Measurements from ENCODE around the gene TOM1L2.

DNA sequence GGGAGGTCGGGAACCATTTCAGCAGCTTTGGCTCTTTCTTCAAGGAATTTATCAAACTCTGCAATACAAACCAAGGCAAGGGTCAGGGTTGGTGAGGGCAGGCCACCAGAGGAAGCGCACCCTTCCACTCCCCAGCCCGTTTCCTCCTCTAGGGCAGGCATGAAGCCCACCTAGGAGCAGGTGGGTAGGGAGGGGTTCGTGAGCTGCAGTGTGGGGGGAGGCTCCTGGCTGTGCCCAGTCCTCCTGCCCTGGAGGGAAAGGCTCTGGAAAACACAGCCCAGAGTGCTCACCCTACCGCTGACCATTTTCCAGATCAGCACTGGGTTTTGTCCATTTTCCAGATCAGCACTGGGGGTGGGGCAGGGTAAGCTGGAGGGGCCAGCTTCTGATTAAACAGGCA lies 124.5 kb downstream of the TOM1L2 start:
- TF ChIP-seq POLR2AphosphoS5 (IDR thresholded peaks at IDR 0.05; ENCODE audit: low read depth, low read length) (no peak), TAF1 (IDR thresholded peaks at IDR 0.05; ENCODE audit: low read depth, low read length) (no peak), POLR2A (IDR thresholded peaks at IDR 0.05; ENCODE audit: low read depth, low read length) (no peak), SPI1 (IDR thresholded peaks at IDR 0.05; ENCODE audit: low read depth, low read length) (no peak), POU2F2 (IDR thresholded peaks at IDR 0.05; ENCODE audit: low read depth, low read length) (no peak)

Measured in GM12891 (cell line).